Parathyroid adenoma (tissue), 2 donors: ENCODE data around the gene CUX1.

Source experiments
- H2AFZ ChIP-seq: fragments of 300-600 bp; sonication (generic); one replicate; pipeline ENCODE4 v1.7.0; 2017; ENCODE audit warnings: antibody characterized with exemption, mild to moderate bottlenecking
- H3K27ac ChIP-seq: fragments of 300-600 bp; sonication (generic); one replicate; pipeline ENCODE4 v1.7.0; 2017
- H3K27me3 ChIP-seq: fragments of 300-600 bp; sonication (generic); one replicate; pipeline ENCODE4 v1.7.0; 2017; ENCODE audit warnings: low read length; ENCODE audit not compliant: control insufficient read depth, insufficient read depth
- H3K36me3 ChIP-seq: fragments of 300-600 bp; sonication (generic); one replicate; pipeline ENCODE4 v1.7.0; 2017; ENCODE audit warnings: low read length; ENCODE audit not compliant: control insufficient read depth, insufficient read depth
- H3K4me1 ChIP-seq: fragments of 300-600 bp; sonication (generic); one replicate; pipeline ENCODE4 v1.7.0; 2017; ENCODE audit warnings: control low read depth
- H3K4me2 ChIP-seq: fragments of 300-600 bp; sonication (generic); one replicate; pipeline ENCODE4 v1.7.0; 2017; ENCODE audit warnings: low read length
- H3K4me3 ChIP-seq: fragments of 300-600 bp; sonication (generic); one replicate; pipeline ENCODE4 v1.7.0; 2017; ENCODE audit warnings: low read depth, low read length
- H3K79me2 ChIP-seq: fragments of 300-600 bp; sonication (generic); one replicate; pipeline ENCODE4 v1.7.0; 2017; ENCODE audit warnings: control low read depth
- H3K9ac ChIP-seq: fragments of 300-600 bp; sonication (generic); one replicate; pipeline ENCODE4 v1.7.0; 2017; ENCODE audit warnings: mild to moderate bottlenecking
- H3K9me3 ChIP-seq: fragments of 300-600 bp; sonication (generic); one replicate; pipeline ENCODE4 v1.7.0; 2017; ENCODE audit warnings: low read length; ENCODE audit not compliant: control insufficient read depth
- CTCF ChIP-seq: fragments of 300-600 bp; sonication (generic); IDR thresholded peaks from one replicate; pipeline ENCODE4 v1.7.0; 2017; ENCODE audit warnings: antibody characterized with exemption, mild to moderate bottlenecking
- donor health status: primary hyperparathyroidism.

The CUX1 gene

GRCh38 chr7:101915000-101915399, 97.6 kb downstream of the CUX1 start:
- no peaks in the 10 kb centered on the region for H3K9me3 ChIP-seq
- H3K4me3 ChIP-seq = no peak overlapping the region
- no peaks in the 10 kb centered on the region for H3K27me3 ChIP-seq
- peaks cover 20% of the 10 kb centered on the region for H3K79me2 ChIP-seq
- no peak overlapping the region for H2AFZ ChIP-seq
- peaks cover 28% of the 10 kb centered on the region for H3K4me1 ChIP-seq
- H3K27ac ChIP-seq = no peak overlapping the region
- no peak for TF ChIP-seq CTCF
- H3K4me2 ChIP-seq = no peak overlapping the region
- H3K36me3 ChIP-seq = no peaks in the 10 kb centered on the region
- no peak overlapping the region for H3K9ac ChIP-seq

- peaks cover 23% of the 10 kb centered on the region for H3K4me1 ChIP-seq
- no peaks in the 10 kb centered on the region for H3K36me3 ChIP-seq
- H3K4me3 ChIP-seq = no peak overlapping the region
- no peak overlapping the region for H3K9ac ChIP-seq
- no peak overlapping the region for H2AFZ ChIP-seq
- no peak for TF ChIP-seq CTCF
- no peak overlapping the region for H3K27ac ChIP-seq
- H3K4me2 ChIP-seq = no peak overlapping the region
- no peaks in the 10 kb centered on the region for H3K9me3 ChIP-seq
- peaks cover 28% of the 10 kb centered on the region for H3K79me2 ChIP-seq
- H3K27me3 ChIP-seq = no peaks in the 10 kb centered on the region
Measured at GRCh38 chr7:101916041-101916800, 98.8 kb downstream of the CUX1 start.

- Histone ChIP-seq H3K4me2 (no peak overlapping the region), H3K36me3 (no peaks in the 10 kb centered on the region), H2AFZ (no peak overlapping the region), H3K4me1 (peaks cover 17% of the 10 kb centered on the region), H3K4me3 (no peak overlapping the region), H3K27ac (no peak overlapping the region), H3K9me3 (no peaks in the 10 kb centered on the region), H3K9ac (no peak overlapping the region), H3K27me3 (no peaks in the 10 kb centered on the region), H3K79me2 (peaks cover 32% of the 10 kb centered on the region)
- no peak for TF ChIP-seq CTCF
Measured at GRCh38 chr7:101916876-101917275, 99.5 kb downstream of the CUX1 start.

GRCh38 chr7:101917566-101917965, 100.1 kb downstream of the CUX1 start:
- Histone ChIP-seq H2AFZ (no peak overlapping the region), H3K9me3 (no peaks in the 10 kb centered on the region), H3K4me3 (no peak overlapping the region), H3K36me3 (no peaks in the 10 kb centered on the region), H3K9ac (no peak overlapping the region), H3K4me2 (no peak overlapping the region), H3K4me1 (peaks cover 12% of the 10 kb centered on the region), H3K27me3 (no peaks in the 10 kb centered on the region), H3K79me2 (peaks cover 32% of the 10 kb centered on the region), H3K27ac (no peak overlapping the region)
- TF ChIP-seq CTCF = no peak

- Histone ChIP-seq H3K9ac (no peak overlapping the region), H3K79me2 (peaks cover 32% of the 10 kb centered on the region), H3K9me3 (no peaks in the 10 kb centered on the region), H3K27me3 (no peaks in the 10 kb centered on the region), H3K4me1 (peaks cover 12% of the 10 kb centered on the region), H3K4me3 (no peak overlapping the region), H2AFZ (no peak overlapping the region), H3K27ac (no peak overlapping the region), H3K36me3 (no peaks in the 10 kb centered on the region), H3K4me2 (no peak overlapping the region)
- TF ChIP-seq CTCF = no peak
Measured at GRCh38 chr7:101918426-101918825, 101.0 kb downstream of the CUX1 start.
